ENCODE measurements around the gene PDE1C. TPM values are rescaled to one million over a fixed set of nuclear protein-coding genes. Genes with fewer than 3 reads are reported as not detected.

The PDE1C gene
- total and polyA plus RNA-seq, 2 of the 4 experiments (the other 2 are of a cell fraction): 14.2 to 61.5 TPM

DNA sequence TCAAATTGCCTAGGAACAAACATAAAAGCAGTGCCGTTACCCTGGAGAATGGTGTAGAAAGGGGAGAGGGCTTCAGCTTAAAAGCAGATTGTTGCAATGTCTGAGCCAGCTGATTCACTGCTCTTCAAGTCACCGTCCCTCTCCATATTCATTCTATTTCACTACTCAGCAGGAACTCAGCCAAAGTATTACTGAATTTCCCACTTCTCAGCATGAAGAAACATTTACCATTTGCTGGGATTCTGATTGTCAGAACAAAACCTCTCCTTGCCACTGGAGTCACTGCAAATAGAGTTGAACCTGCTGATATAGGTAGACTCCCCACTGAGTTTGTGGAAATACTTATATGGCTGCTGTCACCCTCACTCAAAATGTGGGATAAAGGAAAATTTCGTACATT lies 311.5 kb downstream of the PDE1C start:
- dilution Hi-C loops (cut with HindIII; ENCODE audit: low sequenced_read_pairs, unreplicated experiment): no loop called here
- H3K4me2 ChIP-seq (ENCODE audit: low read depth, low read length): no peak overlapping the region
- H2BK120ac ChIP-seq (ENCODE audit: low read depth, low read length): no peak overlapping the region
- no CpG with 5 or more reads among the region's 3 CpGs for WGBS, 2 experiments (ENCODE audit: extremely low coverage in 2 of 2, insufficient read length in 1 of 2)
- no peaks in the 10 kb centered on the region for H3K79me1 ChIP-seq (ENCODE audit: low read depth in 1 of 2, low read length in 2 of 2)
- H2BK5ac ChIP-seq (ENCODE audit: low read depth, low read length, poor library complexity, severe bottlenecking): no peak overlapping the region
- peak; percentile 13 for DNase-seq
- no peak overlapping the region for H3K4me3 ChIP-seq (ENCODE audit: insufficient read depth, low read depth, low read length)
- H3K4ac ChIP-seq (ENCODE audit: low read depth, low read length): no peak overlapping the region
- no peak overlapping the region for H4K91ac ChIP-seq (ENCODE audit: insufficient read depth, low read depth, low read length)
- no peaks in the 10 kb centered on the region for H3K9me1 ChIP-seq (ENCODE audit: insufficient read depth, low read length)
- no peak overlapping the region for H2AFZ ChIP-seq (replicated peaks; ENCODE audit: low read length, poor library complexity)
- ATAC-seq (ENCODE audit: low read depth): no peak
- H4K8ac ChIP-seq (ENCODE audit: low read depth in 2 of 2, low read length in 2 of 2): no peak overlapping the region
- no peak overlapping the region for H3K9ac ChIP-seq (ENCODE audit: low read depth, low read length)
- ChIA-PET POLR2A (ENCODE audit: unreplicated experiment) (no interaction called here), CTCF (no interaction called here)
- H3K27me3 ChIP-seq (ENCODE audit: control insufficient read depth, insufficient read depth, low read length): no peaks in the 10 kb centered on the region
- TF ChIP-seq, protein P1, sequence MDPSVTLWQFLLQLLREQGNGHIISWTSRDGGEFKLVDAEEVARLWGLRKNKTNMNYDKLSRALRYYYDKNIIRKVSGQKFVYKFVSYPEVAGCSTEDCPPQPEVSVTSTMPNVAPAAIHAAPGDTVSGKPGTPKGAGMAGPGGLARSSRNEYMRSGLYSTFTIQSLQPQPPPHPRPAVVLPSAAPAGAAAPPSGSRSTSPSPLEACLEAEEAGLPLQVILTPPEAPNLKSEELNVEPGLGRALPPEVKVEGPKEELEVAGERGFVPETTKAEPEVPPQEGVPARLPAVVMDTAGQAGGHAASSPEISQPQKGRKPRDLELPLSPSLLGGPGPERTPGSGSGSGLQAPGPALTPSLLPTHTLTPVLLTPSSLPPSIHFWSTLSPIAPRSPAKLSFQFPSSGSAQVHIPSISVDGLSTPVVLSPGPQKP (IDR thresholded peaks at IDR 0.05; ENCODE audit: borderline replicate concordance, low read depth, low read length): no peak
- TF ChIP-seq MAZ (IDR thresholded peaks at IDR 0.05; ENCODE audit: borderline replicate concordance, low read depth, low read length) (no peak), RFX5 (IDR thresholded peaks at IDR 0.05; ENCODE audit: low read depth, low read length) (no peak), RCOR1 (IDR thresholded peaks at IDR 0.05; ENCODE audit: insufficient replicate concordance, low read length) (no peak), MXI1 (IDR thresholded peaks at IDR 0.05; ENCODE audit: borderline replicate concordance, low read depth, low read length) (no peak), POLR2A (IDR thresholded peaks at IDR 0.05; ENCODE audit: low read depth, low read length) (no peak), CHD1 (IDR thresholded peaks at IDR 0.05; ENCODE audit: low read depth, low read length) (no peak), CEBPB (IDR thresholded peaks at IDR 0.05; ENCODE audit: low read depth, low read length) (no peak), SMC3 (IDR thresholded peaks at IDR 0.05; ENCODE audit: low read depth, low read length) (no peak)
- TF ChIP-seq, protein P2, sequence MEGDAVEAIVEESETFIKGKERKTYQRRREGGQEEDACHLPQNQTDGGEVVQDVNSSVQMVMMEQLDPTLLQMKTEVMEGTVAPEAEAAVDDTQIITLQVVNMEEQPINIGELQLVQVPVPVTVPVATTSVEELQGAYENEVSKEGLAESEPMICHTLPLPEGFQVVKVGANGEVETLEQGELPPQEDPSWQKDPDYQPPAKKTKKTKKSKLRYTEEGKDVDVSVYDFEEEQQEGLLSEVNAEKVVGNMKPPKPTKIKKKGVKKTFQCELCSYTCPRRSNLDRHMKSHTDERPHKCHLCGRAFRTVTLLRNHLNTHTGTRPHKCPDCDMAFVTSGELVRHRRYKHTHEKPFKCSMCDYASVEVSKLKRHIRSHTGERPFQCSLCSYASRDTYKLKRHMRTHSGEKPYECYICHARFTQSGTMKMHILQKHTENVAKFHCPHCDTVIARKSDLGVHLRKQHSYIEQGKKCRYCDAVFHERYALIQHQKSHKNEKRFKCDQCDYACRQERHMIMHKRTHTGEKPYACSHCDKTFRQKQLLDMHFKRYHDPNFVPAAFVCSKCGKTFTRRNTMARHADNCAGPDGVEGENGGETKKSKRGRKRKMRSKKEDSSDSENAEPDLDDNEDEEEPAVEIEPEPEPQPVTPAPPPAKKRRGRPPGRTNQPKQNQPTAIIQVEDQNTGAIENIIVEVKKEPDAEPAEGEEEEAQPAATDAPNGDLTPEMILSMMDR (conservative IDR thresholded peaks at IDR 0.05; ENCODE audit: low read depth, low read length): no peak
- no peaks in the 10 kb centered on the region for H3K36me3 ChIP-seq (ENCODE audit: control insufficient read depth, insufficient read depth, low read length)
- no peak overlapping the region for H2AK5ac ChIP-seq (ENCODE audit: low read depth, low read length)
- no peak overlapping the region for H2BK15ac ChIP-seq (ENCODE audit: low read depth, low read length)
- no peak overlapping the region for H3K27ac ChIP-seq (ENCODE audit: insufficient read depth, low read length)
- in situ Hi-C loops (cut with MboI; ENCODE audit: low sequenced_read_pairs): no loop called here
- H3K9me3 ChIP-seq (ENCODE audit: control insufficient read depth, insufficient read depth, low read length): no peaks in the 10 kb centered on the region; the same call in 1 of the 2 replicates
- no peaks in the 10 kb centered on the region for H3K4me1 ChIP-seq (ENCODE audit: control insufficient read depth, insufficient read depth, low read length)
- H3K18ac ChIP-seq (ENCODE audit: low read depth, low read length): no peak overlapping the region
- intact Hi-C loops (cut with micrococcal nuclease): no loop called here
- no peak overlapping the region for H4K5ac ChIP-seq (ENCODE audit: low read depth, low read length)
- BruUV-seq (replicated peaks): no TSS peak
- H2AK9ac ChIP-seq (replicated peaks; ENCODE audit: low read depth, low read length, poor library complexity): no peak overlapping the region
- no peak overlapping the region for H3K23ac ChIP-seq (ENCODE audit: low read depth, low read length)
- no peak overlapping the region for H3K14ac ChIP-seq (replicated peaks; ENCODE audit: low read depth, low read length)
- H2BK20ac ChIP-seq (ENCODE audit: low read depth, low read length): no peak overlapping the region
- H4K20me1 ChIP-seq (ENCODE audit: insufficient read depth, low read length): no peaks in the 10 kb centered on the region
- H3K56ac ChIP-seq (ENCODE audit: extremely low read depth, insufficient read depth, low read length): no peak overlapping the region

All from IMR-90 (cell line).